NCI-H510A (cell line): ENCODE results near the gene NRXN2.
"Not testable (repeated sequence)": the region's sequence is repeated elsewhere in the genome, so short reads cannot be mapped to it uniquely, and the experiment has no call there.

Experiments
- DNase-seq: peaks from one replicate; lab custom pipeline; 2025; lab: John Stamatoyannopoulos, UW

The NRXN2 gene

DNA sequence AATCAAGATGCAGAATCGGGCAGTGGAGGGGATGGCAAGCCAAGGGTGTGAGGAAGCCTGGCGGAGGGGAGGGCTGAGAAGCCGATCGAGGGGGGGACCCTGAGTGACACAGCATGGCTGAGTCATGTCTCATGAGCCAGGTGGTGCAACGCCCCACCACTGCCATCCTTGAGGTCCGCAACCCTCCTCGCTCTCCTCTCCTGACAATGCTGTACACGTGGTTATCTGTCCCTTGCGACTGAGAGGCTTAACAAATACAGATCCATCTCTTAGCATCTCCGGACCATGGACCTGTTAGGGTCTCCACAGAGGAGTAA lies 117.8 kb downstream of the NRXN2 start:
- DNase-seq = no peak

DNA sequence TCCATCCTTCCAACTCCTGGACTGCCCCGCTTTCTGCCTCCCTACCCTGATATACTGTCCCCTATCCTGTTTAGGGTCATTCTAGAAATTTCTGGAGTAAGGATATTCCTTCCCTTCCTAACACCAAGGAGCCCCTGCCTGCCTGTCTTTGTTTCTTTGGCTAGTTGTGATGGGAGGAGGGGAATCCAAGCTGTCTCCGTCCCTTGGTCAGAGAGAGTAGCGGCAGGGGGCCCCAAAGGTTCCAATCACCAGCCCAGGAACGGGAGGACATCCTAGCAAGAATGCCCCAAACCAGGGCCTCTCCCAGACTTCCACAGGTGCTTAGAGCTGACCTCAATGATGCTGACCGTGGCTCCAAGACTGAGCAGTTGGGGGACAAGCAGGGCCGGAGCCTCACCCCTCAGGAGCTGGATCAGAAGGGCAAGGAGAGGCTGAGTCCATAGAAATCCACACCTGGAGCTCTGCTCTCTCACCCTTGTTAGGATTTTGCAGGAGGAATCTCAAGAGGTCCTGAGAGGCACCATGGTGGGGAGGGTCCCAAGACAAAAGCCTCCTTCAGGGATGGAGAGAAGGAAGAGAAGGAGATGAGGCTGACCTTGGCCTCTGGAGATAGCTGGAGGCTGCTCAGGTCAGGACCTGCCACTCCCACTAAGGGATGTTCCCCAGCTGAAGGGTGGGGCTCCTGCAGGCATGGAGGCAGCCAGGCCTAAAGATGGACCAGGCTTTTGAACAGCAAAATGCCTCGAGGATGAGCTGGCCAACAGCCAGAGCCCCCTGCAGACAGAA lies 118.3 kb downstream of the NRXN2 start:
- DNase-seq = no peak

DNA sequence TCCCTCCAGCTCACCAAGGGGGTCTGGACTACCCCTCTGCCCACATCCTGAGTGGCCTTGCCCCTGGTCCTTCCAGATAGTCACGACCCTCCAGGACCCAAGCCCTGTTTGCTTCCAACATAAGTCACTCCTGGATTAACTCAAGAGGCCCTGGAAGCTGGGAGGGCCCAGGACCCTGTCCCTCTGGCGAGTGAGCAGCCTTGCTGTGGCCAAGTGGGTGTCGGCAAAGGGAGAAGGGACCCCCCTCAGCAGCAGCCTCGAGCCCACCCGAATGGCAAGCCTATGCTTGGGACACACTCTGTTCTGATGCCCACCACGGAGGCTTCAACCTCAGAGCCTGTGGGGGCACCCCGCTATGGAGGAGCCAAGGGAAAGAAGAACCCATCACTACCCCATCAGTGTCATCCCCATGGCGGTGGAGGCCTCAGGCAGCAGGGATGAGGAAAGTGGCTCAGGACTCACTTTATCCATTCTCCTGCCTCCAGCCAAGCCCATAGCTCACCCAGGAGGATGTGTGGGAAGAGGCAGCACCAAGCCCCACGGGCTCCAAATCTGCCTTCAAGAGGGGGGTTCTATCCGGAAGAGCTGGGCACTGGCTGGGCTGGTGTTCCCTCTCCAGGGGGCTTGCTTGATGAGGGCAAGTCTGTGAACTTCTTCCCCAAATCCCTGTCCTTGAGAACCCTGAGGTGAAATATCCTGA lies 119.4 kb downstream of the NRXN2 start:
- no peak for DNase-seq

DNA sequence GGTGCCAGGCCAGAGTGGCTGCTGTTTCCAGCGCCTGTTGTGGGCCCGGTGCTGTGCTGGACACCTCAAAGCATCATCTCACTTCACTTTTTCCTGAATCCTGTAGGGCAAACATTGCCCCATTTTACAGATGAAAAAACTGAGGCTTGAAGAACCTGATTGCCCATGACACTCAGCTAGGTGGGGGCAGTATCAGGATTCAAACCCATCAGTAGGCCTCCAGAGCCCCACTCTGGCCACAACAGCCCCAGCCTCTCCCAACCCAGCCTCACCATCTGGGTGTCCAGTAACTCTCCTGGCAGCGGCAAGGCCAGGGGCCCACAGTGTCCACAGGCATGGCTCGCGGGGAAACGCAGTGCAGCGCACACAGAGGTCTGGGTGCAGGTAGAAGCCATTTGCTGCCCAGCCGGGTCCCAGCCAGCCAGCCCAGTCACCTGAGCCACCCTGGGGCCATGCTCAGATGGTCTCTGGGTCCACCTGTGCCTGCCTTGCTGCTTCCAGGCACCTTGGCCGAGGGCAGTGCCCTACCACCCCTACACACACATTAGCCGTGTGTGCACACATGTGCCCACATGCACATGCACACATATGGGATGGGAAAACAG lies 120.4 kb downstream of the NRXN2 start:
- DNase-seq = no peak

DNA sequence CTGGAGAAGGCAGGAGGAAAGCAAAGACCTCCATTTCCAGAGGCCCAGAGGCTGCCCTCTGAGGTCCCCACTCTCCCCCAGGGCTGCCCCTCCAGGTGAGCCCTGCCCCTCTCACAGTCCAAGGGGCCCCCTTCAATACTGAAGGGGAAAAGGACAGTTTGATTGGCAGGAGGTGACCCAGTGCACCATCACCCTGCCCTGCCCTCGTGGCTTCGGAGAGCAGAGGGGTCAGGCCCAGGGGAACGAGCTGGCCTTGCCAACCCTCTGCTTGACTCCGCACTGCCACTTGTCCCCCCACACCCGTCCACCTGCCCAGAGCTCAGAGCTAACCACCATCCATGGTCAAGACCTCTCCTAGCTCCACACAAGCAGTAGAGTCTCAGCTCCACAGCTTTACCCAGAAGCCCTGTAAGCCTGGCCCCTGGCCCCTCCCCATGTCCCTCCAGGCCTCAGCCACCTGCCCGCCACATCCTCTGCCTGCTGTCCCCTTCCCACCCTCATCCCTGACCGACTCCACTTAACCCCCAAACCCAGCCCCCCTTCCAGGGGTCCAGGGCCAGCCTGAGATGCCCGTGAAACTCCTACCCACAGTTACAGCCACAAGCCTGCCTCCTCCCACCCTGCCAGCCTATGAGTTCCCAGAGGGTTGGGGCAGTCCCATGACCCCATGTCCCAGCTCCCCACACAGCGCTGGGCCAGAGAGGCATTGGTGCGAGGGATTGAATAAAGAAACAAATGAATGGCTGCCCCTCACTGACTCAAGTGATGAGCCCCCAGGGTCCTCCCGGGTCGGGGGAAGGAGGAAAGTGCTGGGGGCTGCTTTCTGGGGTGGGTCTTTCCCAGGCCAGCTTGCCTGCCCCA lies 121.2 kb downstream of the NRXN2 start:
- DNase-seq = no peak

DNA sequence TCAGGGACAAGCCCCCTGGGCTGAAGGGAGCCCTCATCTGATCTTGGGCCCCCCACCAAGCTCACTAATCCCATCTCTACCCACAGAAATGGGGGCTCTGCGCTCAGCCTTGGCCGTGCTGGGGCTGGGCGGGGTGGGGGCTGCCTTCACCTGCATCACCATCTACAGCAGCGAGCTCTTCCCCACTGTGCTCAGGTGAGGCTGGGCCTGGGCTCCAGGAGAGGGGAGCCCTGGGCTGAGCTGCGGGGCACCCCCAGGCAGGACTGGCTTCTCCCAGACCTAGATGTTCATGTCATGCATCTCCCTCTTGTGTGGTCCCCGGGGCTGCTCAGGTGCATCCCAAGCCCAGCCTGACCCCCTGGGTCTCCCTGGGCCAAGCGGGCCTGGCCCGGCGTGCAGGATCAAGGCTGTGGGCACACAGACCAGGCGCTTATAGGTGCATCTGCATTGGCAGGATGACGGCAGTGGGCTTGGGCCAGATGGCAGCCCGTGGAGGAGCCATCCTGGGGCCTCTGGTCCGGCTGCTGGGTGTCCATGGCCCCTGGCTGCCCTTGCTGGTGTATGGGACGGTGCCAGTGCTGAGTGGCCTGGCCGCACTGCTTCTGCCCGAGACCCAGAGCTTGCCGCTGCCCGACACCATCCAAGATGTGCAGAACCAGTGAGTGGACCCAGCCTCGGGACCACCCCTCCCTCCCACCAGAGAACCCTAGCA lies 122.6 kb downstream of the NRXN2 start:
- DNase-seq = no peak

DNA sequence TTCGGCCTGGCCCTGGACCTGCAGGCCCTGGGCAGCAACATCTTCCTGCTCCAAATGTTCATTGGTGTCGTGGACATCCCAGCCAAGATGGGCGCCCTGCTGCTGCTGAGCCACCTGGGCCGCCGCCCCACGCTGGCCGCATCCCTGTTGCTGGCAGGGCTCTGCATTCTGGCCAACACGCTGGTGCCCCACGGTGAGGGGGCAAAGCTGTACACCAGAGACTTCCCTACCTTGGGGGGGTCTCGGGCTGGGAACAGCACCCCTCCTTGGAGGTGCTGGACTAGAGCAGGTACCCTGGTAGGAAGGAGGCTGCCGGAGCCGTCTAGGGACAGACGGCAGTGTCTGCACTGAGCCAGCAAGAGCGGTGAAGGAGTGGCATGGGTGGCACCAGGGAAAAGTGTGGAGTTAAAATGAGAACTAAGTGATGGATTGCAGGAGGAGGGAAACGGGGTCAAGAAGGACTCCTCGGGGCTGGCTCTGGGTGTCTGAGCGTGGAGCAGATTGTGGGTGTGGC lies 123.2 kb downstream of the NRXN2 start:
- DNase-seq = no peak

DNA sequence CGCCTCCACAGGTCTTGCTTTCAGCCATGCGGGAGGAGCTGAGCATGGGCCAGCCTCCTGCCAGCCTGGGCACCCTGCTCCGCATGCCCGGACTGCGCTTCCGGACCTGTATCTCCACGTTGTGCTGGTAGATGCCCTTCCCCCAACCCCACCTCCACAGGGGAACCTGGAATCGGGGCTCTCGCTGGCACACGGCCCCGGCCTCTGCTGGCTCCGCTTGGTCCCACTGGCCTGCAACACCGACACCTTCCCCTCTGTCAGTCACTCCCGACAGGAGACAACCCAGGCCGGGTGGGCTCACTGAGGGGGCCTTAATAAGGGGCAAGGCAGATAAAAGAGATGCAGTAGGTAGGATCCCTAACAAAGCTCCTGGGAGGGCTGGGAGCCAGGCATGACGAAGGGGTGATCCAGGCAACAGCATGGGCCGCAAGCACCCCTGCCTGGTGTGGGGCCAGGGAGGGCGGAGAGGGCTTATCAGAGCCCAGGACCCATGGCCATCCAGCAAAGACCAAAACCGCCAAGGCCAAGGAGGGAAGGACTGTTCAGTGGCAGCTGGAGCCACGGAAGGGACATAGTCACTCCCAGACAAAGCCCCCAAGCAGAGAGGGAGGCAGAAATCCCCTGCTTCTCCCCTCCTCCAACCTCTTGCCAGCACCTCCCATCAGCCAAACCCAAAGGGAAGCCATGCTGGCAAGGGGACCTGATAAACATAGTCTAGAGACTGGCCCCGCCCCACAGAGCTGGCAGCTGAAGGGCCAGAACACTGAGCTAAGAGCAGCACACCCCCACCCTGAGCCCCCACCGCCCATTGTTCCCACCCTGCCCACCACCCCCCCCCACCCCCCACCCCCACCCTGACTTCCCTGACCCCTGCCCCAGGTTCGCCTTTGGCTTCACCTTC lies 124.0 kb downstream of the NRXN2 start:
- DNase-seq = no peak

DNA sequence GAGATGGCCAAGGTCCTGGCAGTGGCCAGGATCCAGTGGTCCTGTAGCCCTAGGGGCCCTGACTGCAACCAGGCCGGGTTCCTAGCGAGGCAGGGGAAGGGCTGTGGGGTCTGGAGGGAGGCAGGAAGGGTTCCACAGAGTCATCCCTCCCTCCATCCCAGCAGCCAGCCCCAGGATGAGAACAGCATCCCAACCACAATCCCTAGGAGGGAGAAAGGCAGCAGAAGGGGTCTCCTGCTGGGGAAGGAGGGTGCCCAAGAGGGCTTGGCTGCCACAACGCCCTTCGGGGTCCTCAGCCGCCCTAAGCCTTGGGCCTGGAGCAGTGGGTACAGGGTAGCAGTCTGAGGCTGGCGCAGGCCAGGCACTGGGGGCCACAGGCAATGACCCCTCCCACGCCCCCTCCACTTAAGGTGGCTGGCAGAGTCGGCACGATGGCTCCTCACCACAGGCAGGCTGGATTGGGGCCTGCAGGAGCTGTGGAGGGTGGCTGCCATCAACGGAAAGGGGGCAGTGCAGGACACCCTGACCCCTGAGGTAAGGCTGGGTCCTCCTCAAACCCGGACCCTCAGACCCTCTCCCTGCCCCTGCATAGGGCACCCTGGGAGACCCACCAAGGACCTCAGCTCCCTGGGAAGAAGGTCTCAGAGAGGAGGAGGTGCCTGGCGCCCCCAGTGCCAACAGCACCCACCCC lies 124.7 kb downstream of the NRXN2 start:
- DNase-seq = no peak

DNA sequence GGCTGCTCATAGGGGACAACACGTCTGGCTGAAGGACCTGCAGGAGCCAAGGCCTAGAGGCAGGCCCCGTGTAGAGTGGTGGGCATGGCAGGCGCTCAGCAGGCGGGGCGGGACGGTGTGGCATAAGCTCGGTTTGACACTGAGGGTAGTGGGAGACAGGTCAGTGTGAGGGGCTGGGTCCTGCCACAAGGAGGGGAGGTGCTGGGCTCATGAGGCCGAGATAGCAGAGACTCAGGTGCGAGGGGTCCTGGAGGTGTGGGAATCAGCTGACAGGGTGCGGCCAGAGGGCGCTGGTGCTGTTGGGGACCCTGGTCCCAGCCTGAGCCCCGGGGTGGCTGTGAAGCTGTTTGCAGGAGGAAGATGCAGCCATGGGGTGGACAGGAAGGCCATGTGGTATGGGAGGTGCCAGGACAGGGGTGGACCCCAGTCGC lies 125.3 kb downstream of the NRXN2 start:
- DNase-seq = no peak

DNA sequence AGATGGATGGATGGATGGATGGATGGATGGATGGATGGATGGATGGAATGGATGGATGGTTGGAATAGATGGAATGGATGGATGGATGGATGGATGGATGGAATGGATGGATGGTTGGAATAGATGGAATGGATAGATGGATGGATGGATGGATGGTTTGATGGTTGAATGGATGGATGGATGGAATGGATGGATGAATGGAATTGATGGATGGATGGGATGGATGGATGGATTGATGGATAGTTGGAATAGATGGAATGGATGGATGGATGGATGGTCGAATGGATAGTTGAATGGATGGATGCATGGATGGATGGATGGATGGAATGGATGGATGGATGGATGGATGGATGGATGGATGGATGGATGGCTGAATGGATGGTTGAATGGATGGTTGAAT lies 127.1 kb downstream of the NRXN2 start:
- DNase-seq = not testable (repeated sequence)

DNA sequence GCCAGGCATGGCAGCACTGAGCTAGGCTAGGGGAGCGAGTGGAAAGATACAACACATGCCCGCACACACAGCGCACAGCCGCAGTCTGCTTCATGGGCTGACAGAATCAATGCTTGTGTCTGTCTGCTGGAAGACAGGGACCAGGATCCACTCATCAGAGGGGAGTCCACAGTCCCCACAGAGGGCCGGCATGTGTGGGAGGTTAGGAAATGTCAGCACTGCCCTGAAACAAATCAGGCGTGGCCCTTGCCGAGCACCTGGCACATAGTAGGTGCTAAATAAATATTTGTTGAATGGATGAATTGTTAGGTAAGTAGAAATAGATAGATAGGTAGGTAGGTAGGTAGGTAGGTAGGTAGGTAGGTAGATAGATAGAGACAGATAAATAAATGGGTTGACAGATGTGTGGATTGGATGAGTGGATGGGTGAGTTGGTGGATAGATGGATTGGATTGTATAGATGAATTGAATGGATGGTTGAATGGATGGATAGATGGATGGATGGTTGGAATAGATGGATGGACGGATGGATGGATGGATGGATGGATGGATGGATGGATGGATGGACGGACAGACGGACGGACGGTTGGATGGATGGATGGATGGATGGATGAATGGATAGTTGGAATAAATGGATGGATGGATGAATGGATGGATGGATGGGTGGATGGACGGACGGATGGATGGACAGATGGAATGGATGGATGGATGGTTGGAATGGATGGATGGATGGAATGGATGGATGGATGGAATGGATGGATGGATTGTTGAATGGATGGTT lies 128.6 kb downstream of the NRXN2 start:
- DNase-seq = no peak

DNA sequence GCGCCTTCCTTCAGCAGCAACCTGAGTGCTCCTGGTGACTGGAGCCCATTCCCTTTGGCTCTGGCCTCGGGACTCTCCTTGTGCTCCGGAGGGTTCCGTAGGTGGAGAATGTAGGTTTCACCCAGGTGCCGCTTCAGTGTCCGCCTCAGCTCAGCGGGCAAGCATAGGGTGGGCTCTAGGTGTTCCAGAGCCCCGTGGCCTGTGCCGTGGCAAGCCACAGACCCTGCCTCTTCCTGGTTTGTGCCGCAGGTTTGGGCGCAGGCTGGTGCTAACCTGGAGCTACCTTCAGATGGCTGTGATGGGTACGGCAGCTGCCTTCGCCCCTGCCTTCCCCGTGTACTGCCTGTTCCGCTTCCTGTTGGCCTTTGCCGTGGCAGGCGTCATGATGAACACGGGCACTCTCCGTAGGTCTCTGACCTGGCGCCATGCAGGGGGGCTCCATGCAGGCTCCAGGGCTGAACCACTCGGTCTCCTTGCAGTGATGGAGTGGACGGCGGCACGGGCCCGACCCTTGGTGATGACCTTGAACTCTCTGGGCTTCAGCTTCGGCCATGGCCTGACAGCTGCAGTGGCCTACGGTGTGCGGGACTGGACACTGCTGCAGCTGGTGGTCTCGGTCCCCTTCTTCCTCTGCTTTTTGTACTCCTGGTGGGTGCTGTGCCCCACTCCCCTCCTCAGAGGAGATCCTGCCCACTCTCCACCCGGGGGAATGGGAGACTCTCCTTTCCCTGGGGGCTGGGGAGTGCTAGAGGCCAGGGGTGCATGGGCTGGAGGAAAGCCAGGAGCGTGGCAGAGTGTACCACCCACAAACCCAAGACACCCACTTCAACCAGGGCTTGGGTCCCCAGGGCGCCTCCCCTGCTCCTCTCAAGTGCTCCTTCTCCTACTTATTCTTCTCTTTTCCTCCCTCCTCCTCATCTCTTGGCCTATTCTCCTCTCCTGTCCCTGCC lies 129.6 kb downstream of the NRXN2 start:
- no peak for DNase-seq

DNA sequence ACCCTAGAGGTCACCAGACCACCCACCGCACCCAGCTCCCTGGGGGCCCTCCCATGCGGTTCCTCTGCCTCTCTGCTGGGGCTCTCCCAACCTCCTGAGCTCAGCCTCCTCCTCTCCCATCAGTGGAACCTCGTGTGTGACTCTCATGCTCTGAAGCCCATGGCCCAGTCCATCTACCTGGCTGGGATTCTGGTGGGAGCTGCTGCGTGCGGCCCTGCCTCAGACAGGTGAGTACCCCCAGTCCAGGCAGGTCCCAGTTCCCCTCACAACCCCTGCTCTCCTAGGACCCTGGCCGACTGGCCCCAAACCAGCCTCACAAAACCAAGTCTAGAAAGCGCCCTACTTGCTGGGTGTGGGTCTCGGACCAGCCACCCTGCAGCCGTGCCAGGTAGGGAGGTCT lies 130.3 kb downstream of the NRXN2 start:
- DNase-seq = no peak

DNA sequence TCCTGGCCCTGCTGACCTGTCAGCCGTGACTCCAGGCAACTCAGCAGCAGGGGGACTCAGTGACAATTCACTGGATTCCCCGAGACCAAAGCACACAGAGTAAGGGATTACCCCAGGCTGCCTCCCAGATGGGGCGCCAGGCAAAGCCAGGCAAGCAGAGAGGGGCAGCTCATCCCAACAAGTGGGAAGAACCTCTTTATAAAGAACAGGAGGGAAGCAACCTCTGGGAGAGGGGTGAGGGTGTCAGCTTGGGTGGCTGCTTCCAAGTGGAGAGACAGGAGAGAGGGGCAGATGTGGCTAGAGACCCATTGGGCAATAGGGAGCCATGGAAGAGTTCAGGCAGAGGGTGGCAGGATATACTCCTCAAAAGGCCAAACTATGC lies 130.8 kb downstream of the NRXN2 start:
- DNase-seq = no peak

DNA sequence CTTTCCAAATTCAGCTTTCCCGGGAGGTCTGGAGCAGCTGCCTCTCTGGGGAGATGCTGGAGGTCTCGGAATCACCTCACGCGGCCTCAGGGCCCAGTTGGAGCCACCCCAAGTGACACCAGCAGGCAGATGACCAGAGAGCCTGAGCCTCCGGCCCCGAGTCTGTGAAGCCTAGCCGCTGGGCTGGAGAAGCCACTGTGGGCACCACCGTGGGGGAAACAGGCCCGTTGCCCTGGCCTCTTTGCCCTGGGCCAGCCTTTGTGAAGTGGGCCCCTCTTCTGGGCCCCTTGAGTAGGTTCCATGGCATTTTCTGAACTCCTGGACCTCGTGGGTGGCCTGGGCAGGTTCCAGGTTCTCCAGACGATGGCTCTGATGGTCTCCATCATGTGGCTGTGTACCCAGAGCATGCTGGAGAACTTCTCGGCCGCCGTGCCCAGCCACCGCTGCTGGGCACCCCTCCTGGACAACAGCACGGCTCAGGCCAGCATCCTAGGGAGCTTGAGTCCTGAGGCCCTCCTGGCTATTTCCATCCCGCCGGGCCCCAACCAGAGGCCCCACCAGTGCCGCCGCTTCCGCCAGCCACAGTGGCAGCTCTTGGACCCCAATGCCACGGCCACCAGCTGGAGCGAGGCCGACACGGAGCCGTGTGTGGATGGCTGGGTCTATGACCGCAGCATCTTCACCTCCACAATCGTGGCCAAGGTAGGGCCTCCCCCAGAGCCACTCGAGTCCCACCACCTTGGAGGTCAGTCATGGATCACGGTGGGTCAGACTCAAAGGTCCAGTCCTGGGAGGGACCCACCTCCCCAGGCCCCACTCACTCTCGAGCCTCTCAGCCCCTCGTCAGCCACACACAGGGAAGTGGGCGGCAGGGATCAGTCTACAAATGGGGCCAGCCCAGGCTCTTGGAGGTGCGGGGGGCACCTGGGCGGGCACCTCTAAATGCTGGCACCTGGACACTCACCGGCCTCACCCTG lies 131.5 kb downstream of the NRXN2 start:
- DNase-seq = no peak

DNA sequence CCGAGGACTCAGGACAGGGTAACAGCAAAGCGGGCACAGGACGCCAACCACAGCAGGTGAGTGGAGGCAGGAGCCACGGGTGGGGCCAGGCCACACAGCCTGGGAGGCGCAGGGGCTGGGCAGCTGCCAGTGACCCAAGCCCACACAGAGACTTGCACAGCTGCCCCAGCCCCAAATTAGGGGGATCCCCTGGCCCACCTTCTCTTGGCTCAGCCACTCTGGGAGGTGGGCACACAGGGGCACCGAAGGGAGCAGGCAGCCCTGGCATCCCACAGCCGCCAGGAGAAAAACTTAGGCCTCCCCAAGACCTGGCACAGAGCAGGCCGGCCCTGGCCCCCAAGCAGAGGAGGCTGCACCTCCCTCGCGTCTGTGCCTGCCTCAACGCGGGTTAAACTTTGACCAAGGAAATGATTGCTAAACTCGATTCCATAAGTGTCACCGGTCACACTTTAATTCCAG lies 132.2 kb downstream of the NRXN2 start, which contains the start of gene SLC22A12:
TSS of gene SLC22A12 (plus strand) at position 458 of the 459 bp plus-strand sequence. CDS start 337 bp downstream, outside the sequence.
- DNase-seq = no peak
